H1 (cell line): ENCODE data around the gene SZT2. TPM values are rescaled to one million over a fixed set of nuclear protein-coding genes. Genes with fewer than 3 reads are reported as not detected.

Source experiments
- CTCF ChIA-PET: fragments of 300-600 bp; sonication (Branson Sonifier 250); formaldehyde crosslinking; loops from one replicate; lab custom pipeline; 2021; ENCODE audit not compliant: partially characterized antibody; lab: Charles Lee
- POLR2A ChIA-PET: fragments of 300-600 bp; sonication (Branson Sonifier 250); formaldehyde crosslinking; loops from one replicate; lab custom pipeline; 2021; ENCODE audit warnings: inconsistent platforms; ENCODE audit not compliant: partially characterized antibody; lab: Charles Lee
- DNase-seq, 2 experiments: peaks; one replicate each; pipeline versions ENCODE4 v3.0.0 to v3.0.0-alpha.2; 2010 to 2022; ENCODE audit warnings: low spot score in 2 of 2, low read depth in 1 of 2, mixed read lengths in 1 of 2
- FAIRE-seq: peaks from 2 replicates; lab custom pipeline; 2011; peaks lifted over from hg19 to GRCh38; lab: Jason Lieb, UNC
- H2AFZ ChIP-seq: 2 replicates; pipeline ENCODE4 v1.8.1; 2012; ENCODE audit warnings: low read length, inconsistent platforms
- H2AK5ac ChIP-seq: 2 replicates; pipeline ENCODE4 v1.6.1; 2013; ENCODE audit warnings: low read depth, low read length
- H2BK120ac ChIP-seq: replicated peaks from 2 replicates; pipeline ENCODE3; 2013; ENCODE audit warnings: low read depth, low read length, inconsistent platforms
- H2BK12ac ChIP-seq: 2 replicates; pipeline ENCODE4 v1.6.1; 2013; ENCODE audit warnings: low read depth, low read length
- H2BK15ac ChIP-seq: 2 replicates; pipeline ENCODE4 v1.6.1; 2013; ENCODE audit warnings: low read length
- H2BK20ac ChIP-seq: 2 replicates; pipeline ENCODE4 v1.6.1; 2013; ENCODE audit warnings: low read length
- H2BK5ac ChIP-seq: 2 replicates; pipeline ENCODE4 v1.6.1; 2013; ENCODE audit warnings: low read depth, low read length
- H3K14ac ChIP-seq: 2 replicates; pipeline ENCODE4 v1.6.1; 2013; ENCODE audit warnings: inconsistent platforms; ENCODE audit not compliant: insufficient read length
- H3K18ac ChIP-seq: 2 replicates; pipeline ENCODE4 v1.6.1; 2013; ENCODE audit warnings: low read length; ENCODE audit errors: extremely low read depth
- H3K23ac ChIP-seq: 2 replicates; pipeline ENCODE4 v1.6.1; 2013; ENCODE audit warnings: inconsistent platforms; ENCODE audit not compliant: insufficient read length
- H3K23me2 ChIP-seq: 2 replicates; pipeline ENCODE4 v1.6.1; 2013; ENCODE audit warnings: low read depth, low read length
- H3K27ac ChIP-seq: 2 replicates; pipeline ENCODE4 v1.6.1; 2011; ENCODE audit warnings: low read depth, low read length, inconsistent platforms
- H3K27me3 ChIP-seq, 4 experiments: replicated peaks in 1 of 4; 1 replicate in 1 of 4; 2 replicates in 3 of 4; pipeline versions ENCODE4 v1.6.1 to v1.8.1; 2011 to 2013; ENCODE audit warnings: low read length in 3 of 4, mild to moderate bottlenecking in 3 of 4, inconsistent platforms in 2 of 4, mixed read lengths in 2 of 4, moderate library complexity in 1 of 4; ENCODE audit not compliant: control insufficient read depth in 3 of 4, insufficient read depth in 3 of 4; ENCODE audit errors: extremely low read depth in 1 of 4
- H3K36me3 ChIP-seq, 4 experiments: 2 replicates each; pipeline versions ENCODE4 v1.6.1 to v1.8.1; 2011 to 2013; ENCODE audit warnings: mild to moderate bottlenecking in 4 of 4, low read length in 3 of 4, moderate library complexity in 2 of 4, control low read depth in 1 of 4, inconsistent platforms in 1 of 4; ENCODE audit not compliant: insufficient read depth in 4 of 4, control insufficient read depth in 2 of 4
- H3K4ac ChIP-seq: replicated peaks from 2 replicates; pipeline ENCODE3; 2013; ENCODE audit warnings: low read length, low read depth, mixed read lengths, inconsistent platforms; ENCODE audit not compliant: insufficient read length
- H3K4me1 ChIP-seq, 4 experiments: replicated peaks in 1 of 4; 1 replicate in 1 of 4; 2 replicates in 3 of 4; pipeline versions ENCODE4 v1.6.1 to v1.8.1; 2011 to 2013; ENCODE audit warnings: low read length in 3 of 4, inconsistent platforms in 2 of 4, mixed read lengths in 1 of 4; ENCODE audit not compliant: insufficient read depth in 4 of 4, control insufficient read depth in 3 of 4
- H3K4me2 ChIP-seq, 2 experiments: 2 replicates each; pipeline versions ENCODE4 v1.6.1 to v1.8.1; 2011 to 2013; ENCODE audit warnings: low read depth in 2 of 2, low read length in 2 of 2, control low read depth in 1 of 2, inconsistent platforms in 1 of 2, mild to moderate bottlenecking in 1 of 2; ENCODE audit not compliant: insufficient read depth in 1 of 2
- H3K4me3 ChIP-seq, 4 experiments: fragments of 200-600, 300-600 bp in 1 of 4; sonication (generic), shearing (Covaris generic), sonication (Bioruptor Twin) in 1 of 4; 2 replicates each; pipeline versions ENCODE4 v1.5.1 to v1.8.1; 2011 to 2016; ENCODE audit warnings: low read length in 4 of 4, low read depth in 3 of 4, control low read depth in 2 of 4, inconsistent platforms in 2 of 4, mild to moderate bottlenecking in 2 of 4, mixed read lengths in 1 of 4, moderate library complexity in 1 of 4; ENCODE audit not compliant: insufficient read depth in 2 of 4; ENCODE audit errors: extremely low read depth in 1 of 4
- H3K56ac ChIP-seq: replicated peaks from 2 replicates; pipeline ENCODE3; 2013; ENCODE audit warnings: low read depth, mild to moderate bottlenecking, mixed read lengths, low read length, inconsistent platforms; ENCODE audit not compliant: insufficient read length
- H3K79me1 ChIP-seq: 2 replicates; pipeline ENCODE4 v1.6.1; 2013; ENCODE audit warnings: low read depth, low read length, control low read depth
- H3K79me2 ChIP-seq, 2 experiments: 2 replicates each; pipeline versions ENCODE4 v1.6.1 to v1.8.1; 2012 to 2013; ENCODE audit warnings: low read length in 2 of 2, mild to moderate bottlenecking in 2 of 2, inconsistent platforms in 1 of 2; ENCODE audit not compliant: insufficient read depth in 2 of 2, control insufficient read depth in 1 of 2
- H3K9ac ChIP-seq, 4 experiments: replicated peaks in 1 of 4; 1 replicate in 1 of 4; 2 replicates in 3 of 4; pipeline versions ENCODE4 v1.6.1 to v1.8.1; 2011 to 2013; ENCODE audit warnings: low read depth in 3 of 4, low read length in 3 of 4, control low read depth in 2 of 4, mild to moderate bottlenecking in 2 of 4, moderate library complexity in 2 of 4, inconsistent platforms in 1 of 4; ENCODE audit errors: extremely low read depth in 1 of 4
- H3K9me3 ChIP-seq, 2 experiments: 2 replicates each; pipeline versions ENCODE4 v1.6.1 to v1.8.1; 2012 to 2013; ENCODE audit warnings: mild to moderate bottlenecking in 2 of 2, moderate library complexity in 2 of 2, control low read depth in 1 of 2, inconsistent platforms in 1 of 2, low read depth in 1 of 2, low read length in 1 of 2, mixed read lengths in 1 of 2; ENCODE audit not compliant: insufficient read depth in 2 of 2
- H4K20me1 ChIP-seq, 2 experiments: replicated peaks in 1 of 2; 2 replicates each; pipeline versions ENCODE3 to v1.8.1; 2011 to 2013; ENCODE audit warnings: inconsistent platforms in 2 of 2, low read length in 2 of 2, mild to moderate bottlenecking in 1 of 2; ENCODE audit not compliant: insufficient read depth in 2 of 2, control insufficient read depth in 1 of 2
- H4K5ac ChIP-seq: 2 replicates; pipeline ENCODE4 v1.6.1; 2013; ENCODE audit warnings: low read length, low read depth, mixed read lengths, inconsistent platforms; ENCODE audit not compliant: insufficient read length
- H4K8ac ChIP-seq: 2 replicates; pipeline ENCODE4 v1.8.0; 2013; ENCODE audit warnings: mild to moderate bottlenecking, moderate library complexity, low read length, inconsistent platforms; ENCODE audit not compliant: insufficient read depth; ENCODE audit errors: extremely low read depth
- H4K91ac ChIP-seq: replicated peaks from 2 replicates; pipeline ENCODE3; 2013; ENCODE audit warnings: low read length, mixed read lengths, inconsistent platforms; ENCODE audit not compliant: insufficient read length
- BACH1 ChIP-seq: IDR thresholded peaks from 2 replicates; pipeline ENCODE4 v1.6.1; 2012; ENCODE audit warnings: low read length, improper control_type of control experiment
- NRF1 ChIP-seq: IDR thresholded peaks from 2 replicates; pipeline ENCODE4 v1.6.1; 2011; ENCODE audit warnings: mild to moderate bottlenecking, low read depth, low read length, improper control_type of control experiment
- POLR2AphosphoS5 ChIP-seq: IDR thresholded peaks from 2 replicates; pipeline ENCODE4 v1.6.1; 2011; ENCODE audit warnings: low read depth, low read length
- SUZ12 ChIP-seq: fragments of 200-600 bp; sonication (generic); IDR thresholded peaks from 2 replicates; pipeline ENCODE4 v1.6.1; 2012; ENCODE audit warnings: mild to moderate bottlenecking, inconsistent platforms, low read length, moderate library complexity, mixed read lengths
- WGBS, 2 experiments: shearing (Covaris generic) in 1 of 2; methylation state at CpG; one replicate each; pipeline versions ENCODE4 v1.1.6 to v1.1.7; 2013 to 2015; ENCODE audit warnings: low lambda C conversion rate in 2 of 2, mixed read lengths in 2 of 2, inconsistent platforms in 1 of 2, low coverage in 1 of 2, missing lambda C conversion rate in 1 of 2; ENCODE audit not compliant: insufficient replicate concordance in 2 of 2, insufficient coverage in 1 of 2, insufficient read length in 1 of 2; ENCODE audit errors: extremely low coverage in 1 of 2, missing lambda C conversion rate in 1 of 2; 5-methylcytosine and 5-hydroxymethylcytosine counted together
- polyA plus RNA-seq, 7 experiments: library from polyadenylated mRNA; depleted of rRNA in 3 of 7; stranded (reverse) in 5 of 7; unstranded in 2 of 7; fragments of >200 nt in 5 of 7; fragments of 200-250 nt in 2 of 7; gene quantifications; 1 replicate in 5 of 7; 2 replicates in 1 of 7; 4 replicates in 1 of 7; pipeline versions ENCODE4 v1.2.1 to v1.2.3, GENCODE V29; 2011 to 2013; ENCODE audit warnings: missing spikeins in 2 of 7, mixed read lengths in 2 of 7
- total RNA-seq: library from RNA; stranded (reverse); fragmentation: NEBNext Ultra II Directional; extraction: Animal tissue kit (Norgen Biotek cat#: 25700); gene quantifications from 2 replicates; pipeline ENCODE4 v1.2.1, GENCODE V29; 2021

The SZT2 gene
- total and polyA plus RNA-seq, 2 of the 8 experiments (the other 6 are each of a cell fraction or from before 2014, with no cell fraction given) = 4.7 to 12.9 TPM

- H2AFZ ChIP-seq = no peak overlapping the region
- no peak overlapping the region for H3K4me3 ChIP-seq
- peaks cover 5 to 39% (median 29%) of the 10 kb centered on the region in 4 experiments; a peak in 6 of 8 replicates for H3K36me3 ChIP-seq
- peaks cover 0 to 2% of the 10 kb centered on the region in 2 experiments for H4K20me1 ChIP-seq
- no peak overlapping the region for H2BK120ac ChIP-seq
- FAIRE-seq (no peak), DNase-seq (no peak)
- H3K27me3 ChIP-seq = no peaks in the 10 kb centered on the region
- no peak overlapping the region for H4K8ac ChIP-seq
- H3K4me2 ChIP-seq = no peak overlapping the region
- H2BK5ac ChIP-seq = no peak overlapping the region
- no peak overlapping the region for H3K56ac ChIP-seq
- H3K9me3 ChIP-seq = no peaks in the 10 kb centered on the region
- H3K23me2 ChIP-seq = peaks cover 2% of the 10 kb centered on the region; the same call in 1 of the 2 replicates
- no peak overlapping the region for H3K14ac ChIP-seq
- no peak overlapping the region for H3K23ac ChIP-seq
- no peak overlapping the region for H3K18ac ChIP-seq
- 88% methylated on average over 16 of the region's 16 CpGs; no CpG with 5 or more reads in 1 of the 2 experiments for WGBS, 2 experiments
- CTCF ChIA-PET = interaction anchor here (0.6 to 3.8 kb wide), 3 partner anchors 8 to 68 kb away, joined by 3 to 16 read pairs (median 3); no protein-coding TSS in a partner anchor
- no peak overlapping the region for H3K4ac ChIP-seq
- peaks cover 0 to 8% (median 5%) of the 10 kb centered on the region in 4 experiments; a peak in 6 of 7 replicates for H3K4me1 ChIP-seq
- no peaks in the 10 kb centered on the region for H3K79me1 ChIP-seq
- H4K5ac ChIP-seq = no peak overlapping the region
- H3K79me2 ChIP-seq = no peaks in the 10 kb centered on the region
- H2BK20ac ChIP-seq = no peak overlapping the region
- no peak overlapping the region for H4K91ac ChIP-seq
- TF ChIP-seq POLR2AphosphoS5 (no peak), NRF1 (no peak), BACH1 (no peak), SUZ12 (no peak)
- TF ChIP-seq, all 59 proteins: peak for 0
- Histone ChIP-seq H3K27ac (no peak overlapping the region), H2BK15ac (no peak overlapping the region), H2AK5ac (0 out of 2 replicates have a peak overlapping the region, but pooled peaks have one; percentile 39), H2BK12ac (peak overlapping the region; percentile 84; the same call in 1 of the 2 replicates), H3K9ac (no peak overlapping the region)
- POLR2A ChIA-PET = interaction anchor here (1.5 kb wide), 1 partner anchor 10 kb away, joined by 3 read pairs; no protein-coding TSS in a partner anchor
These were observed 33.4 kb downstream of the SZT2 start for GRCh38 chr1:43422995-43423671.
